ENCODE measurements around the gene CLIP4.

The CLIP4 gene

DNA sequence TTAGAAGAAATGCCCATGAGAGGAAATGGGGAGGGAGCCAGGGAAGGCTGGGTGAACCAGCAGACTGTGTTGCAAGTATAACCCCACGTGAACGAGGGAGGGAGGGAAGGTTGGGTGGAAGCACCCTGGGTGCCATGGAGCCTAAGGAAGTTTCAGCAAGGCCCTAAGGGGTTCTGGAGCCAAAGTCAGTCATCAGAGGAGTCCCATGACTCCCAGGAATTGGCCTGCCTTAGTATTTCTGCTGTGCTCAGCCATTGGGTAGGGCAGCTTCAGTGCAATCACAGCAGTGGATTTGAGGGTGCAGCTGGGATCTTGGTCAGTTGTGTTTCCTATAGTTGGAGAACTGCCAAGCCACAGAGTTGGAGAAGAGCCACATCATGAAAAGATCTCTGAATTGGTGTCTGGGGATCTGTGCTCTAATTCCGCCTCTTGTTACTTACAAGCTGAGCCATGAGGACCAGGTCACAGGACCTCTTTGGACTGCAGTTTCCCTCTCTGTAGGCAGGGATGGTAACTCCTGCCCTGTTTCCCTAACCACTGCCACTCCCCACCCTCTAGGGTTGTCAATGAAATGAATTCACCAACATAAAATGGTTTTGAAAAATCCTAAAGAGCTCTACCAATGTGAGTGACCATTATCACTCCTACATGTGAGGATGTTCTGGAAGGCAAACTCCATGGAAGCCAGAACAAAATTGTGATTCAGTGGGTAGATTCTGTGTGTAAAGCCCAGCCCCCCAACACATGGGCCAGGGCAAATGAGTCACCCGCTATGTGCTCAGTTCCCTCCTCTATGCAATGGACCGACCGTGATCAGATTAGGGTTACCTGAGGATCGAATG, 108.9 kb downstream of the CLIP4 start:
- no peak for DNase-seq

DNA sequence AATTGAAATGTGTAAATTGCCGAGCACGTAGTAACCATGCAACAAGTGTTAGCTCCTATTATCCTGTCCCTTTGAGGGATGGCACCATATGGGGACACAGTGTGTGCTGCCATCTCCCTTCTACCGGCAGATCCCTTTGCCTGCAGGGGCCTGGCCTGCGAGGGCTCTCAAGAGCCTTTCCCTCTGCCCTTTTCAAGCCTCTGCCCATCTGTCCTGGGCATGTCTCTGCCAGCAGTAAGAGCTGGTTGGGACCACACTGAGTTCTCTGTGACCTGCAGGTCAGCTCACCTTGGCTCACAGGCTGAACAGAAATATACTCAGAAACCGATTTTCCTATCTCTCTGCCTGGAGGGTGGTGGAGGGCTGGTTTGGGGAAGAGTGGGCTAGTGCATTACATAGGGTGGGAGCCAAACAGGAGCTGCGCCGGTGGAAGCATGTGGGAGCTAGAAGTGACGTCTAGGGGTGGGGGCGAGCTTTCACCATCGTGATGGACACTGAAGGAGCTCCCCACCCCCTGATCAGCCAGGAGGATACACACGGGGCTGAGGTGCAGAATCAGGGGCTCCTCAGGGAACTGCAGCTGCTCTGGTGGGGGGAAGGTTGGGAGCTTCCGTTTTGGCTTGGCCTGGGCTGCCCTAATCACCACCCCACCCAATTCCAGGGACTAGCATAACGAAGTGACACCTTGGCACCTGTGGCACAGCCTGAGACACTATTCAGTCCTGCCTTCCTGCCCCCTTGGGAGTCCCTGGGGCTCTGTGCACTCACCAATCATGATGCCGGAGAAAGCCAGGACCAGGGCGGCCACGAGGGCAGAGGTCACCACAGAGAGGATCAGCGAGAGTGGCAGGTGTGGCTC, 109.7 kb downstream of the CLIP4 start:
- DNase-seq = no peak

GRCh38 chr2:29225814-29226213, 110.6 kb downstream of the CLIP4 start:
- DNase-seq = no peak

DNA sequence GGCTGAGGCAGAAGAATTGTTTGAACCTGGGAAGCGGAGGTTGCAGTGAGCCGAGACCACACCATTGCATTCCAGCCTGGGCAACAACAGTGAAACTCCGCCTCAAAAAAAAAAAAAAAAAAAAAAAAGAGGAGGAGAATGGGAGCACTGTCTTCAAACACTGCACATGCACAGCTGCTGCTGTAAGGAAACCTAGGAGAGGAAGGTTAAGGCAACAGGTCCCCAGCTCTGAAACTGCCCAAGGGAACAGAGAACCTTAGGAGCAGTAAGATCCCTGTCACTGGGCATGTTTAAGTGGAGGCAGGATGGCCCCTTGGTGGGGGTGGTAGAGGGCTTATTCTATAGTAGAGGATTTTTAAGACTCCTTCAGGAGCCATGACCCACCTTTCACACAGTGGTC, 111.2 kb downstream of the CLIP4 start:
- DNase-seq = no peak

GRCh38 chr2:29226808-29227207, 111.6 kb downstream of the CLIP4 start:
- no peak for DNase-seq

DNA sequence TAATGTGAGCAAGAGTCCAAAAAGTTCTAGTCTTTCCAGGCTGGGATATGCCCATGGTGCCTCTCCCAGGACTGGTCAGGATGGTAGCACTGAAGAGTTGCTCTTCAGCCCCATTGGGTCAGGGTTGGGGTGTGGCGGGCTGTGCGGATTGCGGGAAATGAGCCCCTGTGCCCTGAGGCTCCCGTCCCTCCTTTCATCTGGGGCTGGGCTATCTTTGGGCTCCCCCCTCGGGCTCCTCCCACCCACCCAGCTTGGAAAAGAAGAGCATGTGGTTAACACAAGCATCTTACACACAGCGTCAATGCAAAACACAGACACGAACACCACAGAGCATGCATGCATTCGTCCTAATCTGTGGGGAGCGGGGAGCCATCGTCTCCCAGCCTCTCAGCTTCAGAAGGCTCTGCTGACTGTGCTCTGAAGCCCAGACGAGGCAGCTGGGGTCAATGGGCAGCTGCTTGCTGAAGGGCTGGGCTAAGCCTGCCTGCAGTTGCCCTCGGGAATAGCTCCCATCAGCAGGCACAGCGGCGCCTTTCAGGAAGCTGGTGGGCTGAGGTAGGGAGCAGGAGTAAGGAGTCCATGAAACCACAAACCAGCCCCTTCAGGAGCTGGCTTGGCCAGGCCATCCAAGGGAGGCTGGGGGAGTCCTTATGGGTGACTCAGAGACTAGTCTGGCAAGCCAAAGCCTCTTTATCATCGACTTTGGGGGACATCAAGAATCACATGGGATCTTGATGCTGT, 112.9 kb downstream of the CLIP4 start:
- no peak for DNase-seq

DNA sequence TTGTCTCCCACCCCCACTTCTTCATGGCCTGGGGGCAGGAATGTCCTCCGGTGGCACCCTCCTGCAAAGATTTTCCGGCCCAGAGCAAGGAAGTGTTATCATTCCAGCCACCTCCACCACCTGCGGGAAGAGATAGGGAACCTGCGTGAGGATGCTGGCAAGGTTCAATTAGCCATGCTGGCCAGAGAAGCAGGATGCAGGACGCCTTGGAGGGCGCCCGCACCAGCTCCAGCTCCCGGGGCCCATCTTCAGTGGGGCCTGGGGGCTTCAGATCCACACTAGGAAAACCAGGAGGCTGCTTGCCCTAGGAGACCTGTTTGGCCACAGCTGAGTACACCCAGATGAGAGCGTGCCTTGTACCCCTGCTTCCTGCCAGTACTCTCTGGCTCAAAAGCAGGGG, 113.7 kb downstream of the CLIP4 start:
- no peak for DNase-seq

- no peak for DNase-seq
Measured at GRCh38 chr2:29229640-29230039, 114.4 kb downstream of the CLIP4 start.

DNA sequence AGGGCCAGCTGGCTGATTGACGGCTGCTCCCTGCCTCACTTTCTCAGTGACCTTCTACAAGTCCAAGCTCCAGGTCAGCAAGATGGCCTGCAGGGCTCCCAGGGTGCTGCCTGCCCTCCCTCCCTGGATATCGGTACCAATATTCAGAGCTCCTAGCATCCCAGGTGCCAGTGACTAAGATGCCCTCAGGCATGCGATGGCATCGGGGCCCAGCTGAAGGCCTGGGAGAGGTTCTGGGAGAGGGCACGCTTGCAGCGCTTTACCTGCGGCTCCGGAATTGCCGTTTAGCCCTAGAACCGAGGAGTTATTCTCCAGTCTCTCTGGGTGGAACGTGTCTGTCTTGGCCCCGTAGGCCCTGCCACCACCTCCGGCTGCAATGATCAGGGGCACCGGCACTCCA, 116.8 kb downstream of the CLIP4 start:
- DNase-seq = no peak

GRCh38 chr2:29233428-29233827, 118.2 kb downstream of the CLIP4 start:
- DNase-seq = no peak

DNA sequence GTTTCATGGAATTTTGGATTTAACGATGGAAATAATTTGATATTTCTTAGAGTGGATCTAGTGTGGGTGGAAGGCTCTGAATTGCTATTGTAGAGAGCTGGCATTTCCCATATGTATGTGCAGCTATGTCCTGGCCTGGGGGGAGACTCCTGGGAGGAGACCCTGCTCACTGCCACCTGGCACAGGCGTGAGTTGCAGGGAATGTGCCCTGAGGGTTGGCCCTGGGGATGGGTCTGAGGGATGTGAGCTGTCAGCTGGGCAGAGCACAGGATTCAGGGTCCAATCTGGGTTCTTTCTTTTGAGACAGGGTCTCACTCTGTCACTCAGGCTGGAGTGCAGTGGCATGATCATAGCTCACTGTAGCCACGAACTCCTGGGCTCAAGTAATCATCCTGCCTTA, 120.2 kb downstream of the CLIP4 start:
- no peak for DNase-seq

DNA sequence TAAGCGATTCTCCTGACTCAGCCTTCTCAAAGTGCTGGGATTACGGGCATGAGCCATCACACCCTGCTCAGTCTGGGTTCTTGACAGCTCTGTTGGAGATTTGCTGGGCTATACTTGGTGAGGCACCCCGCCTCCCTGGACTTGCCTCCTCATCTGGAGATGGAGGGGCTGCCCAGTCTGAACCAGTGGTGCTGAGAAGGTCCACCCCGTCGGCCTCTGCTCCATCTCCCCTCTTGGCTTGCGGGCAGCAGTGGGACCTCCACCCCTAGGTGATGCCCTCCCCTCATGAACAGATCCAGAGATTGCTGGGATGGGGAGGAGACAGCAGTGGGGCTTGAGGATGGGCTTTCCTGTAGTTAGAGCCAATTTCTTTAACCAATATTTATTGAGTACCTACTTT, 120.9 kb downstream of the CLIP4 start:
- no peak for DNase-seq

- no peak for DNase-seq
Measured at GRCh38 chr2:29238497-29238896, 123.3 kb downstream of the CLIP4 start.

Measured in SHP77 treated with DMSO at 0.1 percent for 48 hours (cell line).